PFSK-1 (cell line): Measurements from ENCODE around the gene MYL10.

ENCODE experiments used
- FOXP2 ChIP-seq: optimal IDR thresholded peaks from 2 replicates; pipeline ENCODE3; 2011; ENCODE audit warnings: borderline replicate concordance, control low read depth, inconsistent platforms; ENCODE audit not compliant: insufficient read depth; ENCODE audit errors: extremely low read length, extremely low read depth
- POLR2AphosphoS5 ChIP-seq: IDR thresholded peaks from 2 replicates; pipeline ENCODE4 v1.6.1; 2012; ENCODE audit warnings: low read depth, mild to moderate bottlenecking, control low read depth, low read length, moderate library complexity
- REST ChIP-seq, 2 experiments: IDR thresholded peaks; 2 replicates each; pipeline versions ENCODE4 v1.6.1 to v1.8.0; 2011 to 2012; ENCODE audit warnings: low read depth in 2 of 2, low read length in 2 of 2, control low read depth in 1 of 2, inconsistent platforms in 1 of 2, mild to moderate bottlenecking in 1 of 2, moderate library complexity in 1 of 2; ENCODE audit not compliant: insufficient read depth in 1 of 2
- SIN3A ChIP-seq: IDR thresholded peaks from 2 replicates; pipeline ENCODE4 v1.6.1; 2012; ENCODE audit warnings: mild to moderate bottlenecking, low read length, moderate library complexity, borderline replicate concordance; ENCODE audit not compliant: insufficient read depth
- TAF1 ChIP-seq: IDR thresholded peaks from 2 replicates; pipeline ENCODE4 v1.6.1; 2012; ENCODE audit warnings: low read length, control low read depth, borderline replicate concordance; ENCODE audit not compliant: insufficient read depth

MYL10 gene

GRCh38 chr7:101594790-101595189, 34.3 kb downstream of the MYL10 start:
- no peak for TF ChIP-seq SIN3A
- TF ChIP-seq POLR2AphosphoS5, result no peak
- TF ChIP-seq FOXP2, result no peak
- no peak for TF ChIP-seq REST (IDR thresholded peaks at IDR 0.05; ENCODE audit: insufficient read depth in 1 of 2, low read depth in 2 of 2, low read length in 2 of 2)
- no peak for TF ChIP-seq TAF1

GRCh38 chr7:101593556-101593955, 35.5 kb downstream of the MYL10 start:
- TF ChIP-seq REST (IDR thresholded peaks at IDR 0.05; ENCODE audit: insufficient read depth in 1 of 2, low read depth in 2 of 2, low read length in 2 of 2), result no peak
- TF ChIP-seq SIN3A, result no peak
- TF ChIP-seq TAF1, result no peak
- no peak for TF ChIP-seq FOXP2
- TF ChIP-seq POLR2AphosphoS5, result no peak

GRCh38 chr7:101591504-101591903, 37.6 kb downstream of the MYL10 start:
- no peak for TF ChIP-seq REST (IDR thresholded peaks at IDR 0.05; ENCODE audit: insufficient read depth in 1 of 2, low read depth in 2 of 2, low read length in 2 of 2)
- TF ChIP-seq POLR2AphosphoS5, result no peak
- TF ChIP-seq SIN3A, result no peak
- TF ChIP-seq TAF1, result no peak
- no peak for TF ChIP-seq FOXP2

GRCh38 chr7:101590663-101591435, 38.2 kb downstream of the MYL10 start:
- TF ChIP-seq TAF1, result no peak
- TF ChIP-seq POLR2AphosphoS5, result no peak
- no peak for TF ChIP-seq SIN3A

- TF ChIP-seq REST (IDR thresholded peaks at IDR 0.05; ENCODE audit: insufficient read depth in 1 of 2, low read depth in 2 of 2, low read length in 2 of 2) (no peak), FOXP2 (no peak), POLR2AphosphoS5 (no peak), TAF1 (no peak), SIN3A (no peak)
These were observed 39.0 kb downstream of the MYL10 start for GRCh38 chr7:101589976-101590662.
